ENCODE results near the gene ELP5.
A peak's percentile ranks its signal among the peaks of the same experiment; 100 is the strongest.

Gene ELP5

DNA sequence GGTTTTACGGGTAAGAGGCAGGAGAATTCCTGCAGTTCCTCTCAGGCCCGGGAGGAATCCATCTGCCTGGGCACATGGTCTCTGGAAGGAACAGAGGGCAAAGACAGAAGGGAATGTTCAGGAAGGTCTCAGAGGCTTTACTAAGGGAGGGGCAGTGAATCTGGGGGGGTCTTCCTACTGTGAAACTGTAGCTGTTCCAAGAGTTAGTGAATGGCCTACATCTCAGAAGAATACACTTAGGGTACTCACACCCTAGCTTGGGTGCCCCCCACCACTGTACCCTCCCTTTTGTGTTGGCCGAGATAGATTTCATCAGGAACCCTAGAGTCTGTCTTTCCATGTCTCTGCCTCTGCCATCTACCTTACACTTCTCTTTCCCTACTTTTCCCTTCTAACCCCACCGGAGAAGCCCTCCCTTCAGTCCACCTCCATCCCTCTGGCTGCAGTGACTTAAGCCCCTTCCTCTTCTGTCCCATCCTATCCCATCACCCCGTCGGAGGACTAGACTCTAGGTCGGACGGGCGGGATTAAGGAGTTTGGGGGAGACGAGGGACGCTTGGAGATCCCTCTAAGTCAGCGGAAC lies 32.7 kb upstream of the ELP5 start:
- DNase-seq = no peak

DNA sequence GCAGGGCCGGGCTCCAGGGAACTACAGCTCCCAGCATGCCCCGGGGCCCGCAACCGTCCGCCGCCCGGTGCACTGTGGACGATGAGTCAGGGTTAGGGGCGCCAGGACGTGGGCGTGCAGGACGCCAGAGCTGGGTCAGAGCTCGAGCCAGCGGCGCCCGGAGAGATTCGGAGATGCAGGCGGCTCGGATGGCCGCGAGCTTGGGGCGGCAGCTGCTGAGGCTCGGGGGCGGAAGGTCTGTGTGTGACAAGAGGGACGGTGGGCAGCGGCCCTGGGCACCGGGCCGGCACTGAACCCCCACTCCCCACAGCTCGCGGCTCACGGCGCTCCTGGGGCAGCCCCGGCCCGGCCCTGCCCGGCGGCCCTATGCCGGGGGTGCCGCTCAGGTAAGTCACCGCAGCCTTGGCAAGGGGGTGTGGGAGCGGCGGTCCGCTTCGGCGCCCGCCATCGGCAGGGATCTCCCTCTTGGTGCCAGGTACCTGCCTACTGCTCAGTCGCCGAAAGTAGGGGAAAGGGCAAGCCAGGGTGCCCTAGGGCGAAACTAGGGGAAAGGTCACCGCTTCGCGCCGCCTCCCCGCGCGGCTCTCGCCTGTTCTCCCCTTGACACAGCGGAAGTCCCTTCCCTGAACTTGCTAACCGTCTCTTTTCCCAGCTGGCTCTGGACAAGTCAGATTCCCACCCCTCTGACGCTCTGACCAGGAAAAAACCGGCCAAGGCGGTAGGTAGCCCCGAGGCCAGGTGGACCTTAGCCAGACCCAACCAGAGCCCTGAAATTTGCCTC lies 32.0 kb upstream of the ELP5 start, which contains the start of the genes ACADVL and DLG4:
ACADVL (plus strand) TSS at position 127 of the 781 bp plus-strand sequence; CDS start at position 174, 47 bp downstream.
DLG4 (minus strand) TSS at position 25 of the 781 bp plus-strand sequence.
- DNase-seq = peak; percentile 94

DNA sequence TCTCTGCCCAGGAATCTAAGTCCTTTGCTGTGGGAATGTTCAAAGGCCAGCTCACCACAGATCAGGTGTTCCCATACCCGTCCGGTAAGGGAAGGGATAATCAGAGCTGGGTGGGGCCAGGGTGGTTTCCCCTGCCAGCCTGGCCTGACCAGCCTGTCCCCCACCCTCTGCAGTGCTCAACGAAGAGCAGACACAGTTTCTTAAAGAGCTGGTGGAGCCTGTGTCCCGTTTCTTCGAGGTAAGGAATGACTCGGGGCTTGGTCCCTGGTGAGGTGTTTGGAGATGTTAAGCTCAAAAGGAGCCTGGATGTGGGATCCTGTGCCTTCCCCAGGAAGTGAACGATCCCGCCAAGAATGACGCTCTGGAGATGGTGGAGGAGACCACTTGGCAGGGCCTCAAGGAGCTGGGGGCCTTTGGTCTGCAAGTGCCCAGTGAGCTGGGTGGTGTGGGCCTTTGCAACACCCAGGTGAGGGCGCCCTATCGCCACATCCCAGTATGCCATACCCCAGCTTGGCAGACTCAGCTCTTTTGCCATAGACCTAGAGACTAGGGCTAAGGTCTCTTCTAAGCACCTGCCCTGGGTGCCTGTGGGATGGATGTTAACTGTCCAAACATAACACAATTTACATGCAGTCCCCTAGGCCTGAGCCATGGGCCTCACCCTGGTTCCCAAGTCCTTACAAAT lies 31.3 kb upstream of the ELP5 start:
- peak; percentile 91 for DNase-seq

DNA sequence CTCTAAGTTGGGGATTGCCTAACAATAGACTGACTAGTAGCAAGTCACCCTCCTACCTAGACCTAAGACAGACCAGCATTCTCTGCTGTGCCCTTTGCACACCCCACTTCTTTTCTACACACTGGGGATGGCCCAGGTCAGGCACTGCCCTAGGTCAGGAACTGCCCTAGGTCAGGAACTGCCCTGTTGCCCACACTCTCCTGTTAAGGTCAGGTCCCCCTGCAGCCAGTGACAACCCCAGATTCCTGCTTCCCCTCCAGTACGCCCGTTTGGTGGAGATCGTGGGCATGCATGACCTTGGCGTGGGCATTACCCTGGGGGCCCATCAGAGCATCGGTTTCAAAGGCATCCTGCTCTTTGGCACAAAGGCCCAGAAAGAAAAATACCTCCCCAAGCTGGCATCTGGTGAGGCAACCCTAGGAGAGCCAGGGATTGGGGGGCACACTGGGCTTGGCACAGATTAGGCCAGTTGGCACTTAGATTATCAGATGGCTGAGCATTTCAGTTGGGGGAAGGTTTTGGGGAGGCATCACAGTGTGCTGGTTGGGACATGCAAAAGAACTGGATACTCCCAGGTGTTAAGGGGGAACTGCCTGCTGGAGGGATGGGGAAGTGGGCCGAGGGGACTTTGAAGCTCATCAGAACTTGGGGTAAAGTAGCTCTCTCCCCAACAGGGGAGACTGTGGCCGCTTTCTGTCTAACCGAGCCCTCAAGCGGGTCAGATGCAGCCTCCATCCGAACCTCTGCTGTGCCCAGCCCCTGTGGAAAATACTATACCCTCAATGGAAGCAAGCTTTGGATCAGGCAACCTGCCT lies 30.5 kb upstream of the ELP5 start:
- DNase-seq = no peak

DNA sequence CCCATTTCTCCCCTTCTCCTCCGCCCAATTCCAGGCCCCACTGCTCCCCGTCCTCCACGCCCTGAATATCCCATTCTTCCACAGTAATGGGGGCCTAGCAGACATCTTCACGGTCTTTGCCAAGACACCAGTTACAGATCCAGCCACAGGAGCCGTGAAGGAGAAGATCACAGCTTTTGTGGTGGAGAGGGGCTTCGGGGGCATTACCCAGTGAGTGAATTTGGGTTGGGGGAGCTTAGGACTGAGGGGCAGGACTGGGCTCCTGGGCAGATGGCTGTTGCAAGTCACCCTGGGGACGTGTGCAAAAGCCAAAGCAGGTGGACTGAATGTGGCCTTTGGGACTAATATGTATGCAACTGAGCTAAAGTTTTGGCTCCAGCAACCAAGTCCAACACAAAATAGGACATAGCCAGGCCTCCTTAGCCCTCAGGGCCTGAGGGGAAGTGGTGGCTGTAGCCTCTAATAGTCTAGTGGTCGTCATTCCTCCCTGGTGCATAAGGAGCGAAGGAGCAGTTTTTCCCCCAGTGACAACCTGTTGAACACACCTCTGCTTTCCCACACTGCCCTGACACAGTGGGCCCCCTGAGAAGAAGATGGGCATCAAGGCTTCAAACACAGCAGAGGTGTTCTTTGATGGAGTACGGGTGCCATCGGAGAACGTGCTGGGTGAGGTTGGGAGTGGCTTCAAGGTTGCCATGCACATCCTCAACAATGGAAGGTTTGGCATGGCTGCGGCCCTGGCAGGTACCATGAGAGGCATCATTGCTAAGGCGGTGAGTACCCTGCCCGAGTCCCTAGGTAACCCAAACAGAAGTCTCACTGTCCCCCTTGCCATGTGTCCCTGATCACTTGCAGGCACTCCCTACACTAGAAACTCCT lies 29.7 kb upstream of the ELP5 start:
- no peak for DNase-seq

DNA sequence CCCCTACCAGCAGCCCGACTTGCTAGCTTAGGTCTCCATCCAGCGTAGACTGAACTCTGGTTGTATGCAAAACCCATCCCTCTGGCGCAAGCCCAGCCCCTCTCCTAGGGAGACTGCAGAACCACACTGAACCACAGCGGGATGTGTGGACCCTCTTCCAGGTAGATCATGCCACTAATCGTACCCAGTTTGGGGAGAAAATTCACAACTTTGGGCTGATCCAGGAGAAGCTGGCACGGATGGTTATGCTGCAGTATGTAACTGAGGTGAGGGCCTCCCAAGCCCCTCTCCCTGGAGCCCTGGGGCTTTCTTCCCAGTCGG lies 29.1 kb upstream of the ELP5 start:
- no peak for DNase-seq

DNA sequence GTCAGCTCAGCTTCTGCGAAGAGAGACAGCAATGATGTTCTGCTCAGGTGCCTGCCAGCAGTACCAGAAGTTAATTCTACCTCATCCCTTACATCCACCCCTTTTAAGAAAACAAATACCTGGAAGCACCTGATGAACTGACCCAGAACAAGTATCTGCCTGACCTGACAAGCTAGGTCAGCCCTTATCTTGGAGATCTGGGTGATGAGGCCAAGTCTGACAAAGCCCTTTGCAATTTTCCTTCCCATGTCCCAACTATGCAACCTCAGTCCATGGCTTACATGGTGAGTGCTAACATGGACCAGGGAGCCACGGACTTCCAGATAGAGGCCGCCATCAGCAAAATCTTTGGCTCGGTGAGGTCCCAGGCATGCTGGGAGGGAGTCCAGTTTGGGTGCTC lies 28.6 kb upstream of the ELP5 start:
- DNase-seq = no peak

DNA sequence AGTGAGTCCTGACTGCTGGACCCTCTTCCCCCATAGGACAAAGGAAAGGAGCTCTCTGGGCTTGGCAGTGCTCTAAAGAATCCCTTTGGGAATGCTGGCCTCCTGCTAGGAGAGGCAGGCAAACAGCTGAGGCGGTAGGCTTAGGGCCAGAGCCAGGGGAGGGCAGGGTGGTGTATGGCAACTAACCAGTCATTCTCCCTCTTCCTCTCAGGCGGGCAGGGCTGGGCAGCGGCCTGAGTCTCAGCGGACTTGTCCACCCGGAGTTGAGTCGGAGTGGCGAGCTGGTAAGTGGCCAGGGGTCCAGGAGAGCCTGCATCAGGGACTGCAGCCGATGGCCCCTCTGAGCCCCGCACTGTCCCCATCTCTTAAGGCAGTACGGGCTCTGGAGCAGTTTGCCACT lies 27.9 kb upstream of the ELP5 start:
- no peak for DNase-seq

DNA sequence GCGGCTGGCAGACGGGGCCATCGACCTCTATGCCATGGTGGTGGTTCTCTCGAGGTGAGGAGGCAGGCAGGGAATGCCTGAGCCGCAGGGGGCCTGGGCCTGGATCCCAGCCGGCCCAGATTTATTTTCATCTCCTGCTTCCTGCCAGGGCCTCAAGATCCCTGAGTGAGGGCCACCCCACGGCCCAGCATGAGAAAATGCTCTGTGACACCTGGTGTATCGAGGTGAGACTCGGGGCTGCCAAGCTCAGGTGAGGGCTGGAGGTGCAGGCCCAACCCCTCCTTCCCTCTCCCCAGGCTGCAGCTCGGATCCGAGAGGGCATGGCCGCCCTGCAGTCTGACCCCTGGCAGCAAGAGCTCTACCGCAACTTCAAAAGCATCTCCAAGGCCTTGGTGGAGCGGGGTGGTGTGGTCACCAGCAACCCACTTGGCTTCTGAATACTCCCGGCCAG lies 27.3 kb upstream of the ELP5 start:
- DNase-seq = no peak

DNA sequence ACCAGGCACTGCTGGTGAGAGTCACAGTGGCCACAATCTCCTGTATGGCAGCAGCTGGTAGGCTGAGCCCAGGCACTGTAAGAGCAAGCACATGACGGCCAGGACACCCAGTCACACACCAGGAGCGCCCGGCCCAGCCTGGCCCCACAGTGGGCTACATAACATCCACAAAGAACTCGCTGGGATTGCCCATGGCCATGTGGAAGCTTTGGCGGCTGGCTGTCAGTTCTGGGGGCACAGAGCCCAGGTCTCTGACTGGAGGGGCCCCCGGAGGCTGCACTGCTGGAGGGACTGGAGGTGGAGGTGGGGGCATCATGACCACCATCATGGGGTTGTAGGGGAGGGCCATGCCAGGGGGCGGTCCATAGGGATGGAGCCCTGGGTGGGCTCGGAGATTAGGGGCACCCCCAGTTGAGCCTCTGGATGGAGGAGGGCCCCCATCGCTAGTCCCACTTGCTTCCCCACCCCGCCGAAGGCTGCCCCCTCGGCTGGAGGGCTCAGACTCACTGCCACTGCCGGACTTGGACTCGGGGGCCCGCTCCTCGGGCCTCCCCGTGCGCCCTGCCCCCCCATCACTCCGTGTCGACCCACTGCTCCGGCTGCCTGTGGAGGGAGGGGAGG lies 26.2 kb upstream of the ELP5 start:
- DNase-seq = no peak

DNA sequence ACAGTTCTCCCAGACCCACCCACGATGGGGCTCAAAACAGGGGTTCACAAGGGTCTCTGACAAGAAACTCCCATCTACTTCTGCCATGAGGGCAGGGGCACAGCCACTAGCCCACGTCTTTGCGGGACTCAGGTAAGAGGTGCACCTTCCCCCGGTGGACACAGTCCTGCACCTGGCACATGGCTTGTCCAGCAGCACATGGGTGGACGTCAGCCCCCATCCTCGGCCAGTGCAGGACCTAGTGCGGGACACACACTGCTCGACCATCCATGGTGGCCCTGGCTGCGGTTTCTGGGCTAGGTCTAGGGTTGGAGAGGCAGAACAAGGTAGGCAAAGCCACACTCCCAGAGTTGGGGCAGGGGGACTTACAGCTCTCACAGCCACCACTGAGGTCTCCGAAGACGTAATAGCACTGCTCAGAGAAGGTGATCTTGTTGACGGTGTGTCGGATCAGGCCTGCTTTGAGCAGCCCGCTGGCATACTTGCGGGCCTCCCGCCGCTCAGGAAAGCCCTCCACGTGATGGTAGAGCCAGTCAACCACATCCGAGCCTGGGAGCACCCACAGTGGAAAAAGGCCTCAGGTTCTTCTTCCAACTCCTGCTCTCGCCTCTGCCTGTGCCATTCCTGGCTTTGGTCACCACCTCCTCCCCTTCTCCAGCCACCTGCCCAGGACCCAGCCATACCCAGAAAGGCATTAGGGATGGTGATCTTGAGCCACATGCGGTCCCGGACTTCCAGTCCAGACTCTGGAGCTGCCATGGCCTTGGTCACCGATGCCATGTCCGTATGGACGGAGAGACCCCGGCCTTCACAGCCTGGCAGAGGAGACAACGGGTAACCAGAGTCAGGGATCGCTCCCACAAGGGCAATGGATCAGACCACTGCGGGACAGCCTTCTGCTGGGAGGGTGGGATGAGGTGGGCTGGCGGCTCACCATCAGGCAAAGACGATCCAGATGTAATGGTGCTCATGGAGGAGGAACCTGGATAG lies 25.0 kb upstream of the ELP5 start:
- no peak for DNase-seq

DNA sequence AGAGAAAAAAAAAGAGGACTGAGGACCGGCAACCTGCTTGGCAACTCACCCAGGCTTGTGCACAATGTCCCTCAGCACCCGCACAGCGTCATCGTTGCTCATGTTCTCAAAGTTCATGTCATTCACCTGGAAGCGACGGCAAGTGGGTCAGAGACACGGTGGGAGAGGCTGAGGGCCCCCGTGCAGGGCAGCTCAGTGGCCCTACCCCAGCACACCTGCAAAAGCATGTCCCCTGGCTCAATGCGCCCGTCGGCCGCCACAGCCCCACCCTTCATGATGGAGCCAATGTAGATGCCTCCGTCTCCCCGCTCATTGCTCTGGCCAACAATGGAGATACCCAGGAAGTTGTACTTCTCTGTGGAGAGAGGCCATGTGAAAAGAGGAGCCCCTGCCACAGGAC lies 23.1 kb upstream of the ELP5 start:
- DNase-seq = no peak

DNA sequence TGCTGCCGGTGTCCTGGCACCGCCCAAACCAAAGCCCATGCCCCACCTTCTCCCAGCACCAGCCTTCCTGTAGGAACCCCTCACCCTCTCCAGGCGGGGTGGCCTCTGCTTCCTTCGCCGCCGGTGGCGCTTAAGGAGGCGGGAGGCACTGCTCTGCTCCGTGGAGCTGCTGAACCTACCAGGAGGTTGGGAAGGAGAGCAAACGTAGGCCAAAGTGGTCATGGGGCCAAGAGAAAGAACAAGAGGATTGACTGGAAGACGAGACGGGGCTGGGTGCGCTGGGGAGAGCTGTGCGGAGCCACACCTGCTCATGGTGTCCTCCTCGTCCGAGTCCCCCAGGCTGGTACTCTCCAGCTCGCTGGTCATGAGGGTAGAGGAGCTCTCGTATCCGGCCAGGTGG lies 22.5 kb upstream of the ELP5 start:
- DNase-seq = no peak

DNA sequence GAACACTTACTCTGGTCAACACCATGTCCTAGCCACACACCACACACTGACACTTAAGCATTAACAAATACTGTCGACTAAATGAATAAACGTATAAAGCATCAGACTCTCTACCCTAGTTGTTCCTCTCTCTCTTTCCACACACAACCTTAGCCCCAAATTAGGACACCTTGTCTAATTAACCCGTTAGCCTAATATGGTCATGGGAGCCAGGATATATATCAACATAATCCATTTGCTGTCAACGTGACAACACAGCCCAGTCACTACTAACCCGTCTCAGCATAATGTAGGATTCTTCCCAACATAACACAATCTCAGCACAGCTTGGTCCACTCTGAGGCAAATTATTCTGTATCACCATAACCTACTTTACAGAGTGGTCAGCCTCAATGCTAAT lies 19.9 kb upstream of the ELP5 start:
- no peak for DNase-seq

DNA sequence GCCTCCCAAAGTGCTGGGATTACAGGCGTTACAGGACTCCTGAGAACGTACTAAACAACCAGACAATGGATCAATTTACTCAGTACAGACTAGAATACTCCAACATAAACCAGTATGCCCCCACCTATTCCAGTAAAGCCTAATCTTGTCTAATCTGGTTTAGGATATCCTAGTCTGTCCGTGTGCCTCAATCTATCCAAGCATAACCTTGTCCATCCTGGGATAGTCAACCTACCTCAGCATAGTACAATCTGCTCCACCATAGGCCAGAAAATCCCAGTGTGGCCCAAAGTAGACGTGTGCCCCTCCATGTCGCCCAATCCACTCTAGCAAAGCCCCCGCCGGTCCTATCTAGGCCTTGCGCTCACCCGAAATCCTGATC lies 18.3 kb upstream of the ELP5 start:
- DNase-seq = no peak

DNA sequence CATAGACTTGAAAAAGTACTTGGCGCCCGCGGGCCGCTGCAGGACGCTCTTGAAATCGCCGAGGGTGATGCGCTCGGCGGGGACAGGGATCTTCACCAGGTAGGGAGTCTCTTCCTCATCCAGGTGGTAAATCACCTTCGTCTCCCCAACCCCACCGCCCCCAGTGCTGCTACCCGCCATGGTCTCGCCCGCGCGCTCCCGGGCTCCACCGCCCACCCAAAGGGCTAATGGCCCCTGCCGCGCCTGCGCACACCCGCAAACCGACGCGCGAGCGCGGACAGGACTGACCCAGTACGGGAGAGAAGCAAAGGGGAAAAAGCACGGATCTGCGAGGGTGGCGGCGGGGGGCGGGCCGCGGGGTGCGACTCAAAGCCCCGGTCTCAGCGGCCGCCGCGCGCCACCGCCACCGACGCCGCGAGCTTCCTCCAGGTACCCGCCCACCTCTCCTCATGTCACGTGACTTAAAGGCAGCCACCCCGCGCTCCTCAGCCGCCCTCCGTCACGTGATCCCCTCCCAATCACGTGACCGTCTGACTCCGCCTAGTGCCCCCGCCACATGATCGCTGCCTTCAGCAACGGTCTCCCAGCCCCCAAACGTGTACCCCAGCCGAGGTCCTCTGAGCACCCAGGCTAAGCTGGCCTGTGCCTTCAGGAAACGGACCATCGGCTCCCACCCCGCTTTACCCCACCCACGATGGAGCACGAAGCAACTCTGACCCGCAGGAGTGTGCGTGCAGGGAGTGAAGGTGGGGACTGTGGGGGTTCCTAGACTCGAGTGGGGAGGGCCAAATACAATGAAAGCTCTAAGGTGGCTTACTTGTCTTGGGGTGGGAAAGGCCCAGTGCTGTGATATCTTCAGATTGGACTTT lies 17.7 kb upstream of the ELP5 start, which contains the start of gene DVL2:
DVL2 (minus strand) TSS at position 435 of the 869 bp plus-strand sequence; CDS start at position 180, 255 bp downstream.
- peak; percentile 99 for DNase-seq

DNA sequence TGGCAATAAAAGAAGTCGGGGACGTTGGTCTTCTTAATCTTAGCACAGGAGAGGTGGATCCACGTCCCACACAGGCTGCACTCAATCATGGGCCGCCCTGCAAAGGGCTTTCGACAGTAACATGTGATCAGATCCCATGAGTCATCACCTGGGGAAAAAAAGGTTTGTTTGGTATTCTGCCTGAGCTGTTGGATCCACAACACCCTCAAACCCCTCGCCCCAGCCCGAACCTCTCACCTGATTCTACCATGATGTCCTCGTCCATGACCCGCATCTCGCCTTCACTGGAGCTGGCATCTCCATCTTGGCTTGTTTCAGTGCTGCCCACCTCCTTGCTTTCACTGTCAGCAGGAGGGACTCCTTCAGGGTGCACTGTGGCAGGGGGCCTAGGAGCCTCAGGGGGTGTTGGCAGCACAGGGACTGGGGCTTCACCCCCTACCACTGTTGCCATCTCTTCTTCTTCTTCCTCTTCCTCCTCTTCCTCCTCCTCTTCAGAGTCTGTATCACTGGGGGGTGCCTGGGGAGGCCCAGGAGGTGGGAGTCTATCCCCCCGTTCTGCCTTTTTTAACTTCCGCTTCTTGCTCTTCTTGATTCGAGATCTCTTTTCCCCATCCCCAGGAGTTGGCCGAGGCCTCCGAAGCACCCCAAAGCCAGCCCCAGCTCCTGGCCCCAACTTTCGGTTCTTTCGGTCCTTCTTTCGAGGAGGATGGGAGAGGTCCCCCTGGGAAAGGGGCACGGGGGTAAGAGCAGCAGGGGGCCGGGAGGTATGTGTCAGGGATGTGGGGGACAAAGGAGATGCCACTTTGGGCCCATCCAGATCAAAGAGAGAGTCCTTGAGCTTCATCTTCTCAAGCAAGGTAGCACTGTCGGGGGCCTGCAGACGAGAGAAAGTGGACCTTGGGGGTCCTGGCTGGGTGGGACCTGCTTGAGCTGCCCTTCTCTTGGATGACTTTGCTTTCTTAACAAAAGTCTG lies 16.0 kb upstream of the ELP5 start:
- no peak for DNase-seq

DNA sequence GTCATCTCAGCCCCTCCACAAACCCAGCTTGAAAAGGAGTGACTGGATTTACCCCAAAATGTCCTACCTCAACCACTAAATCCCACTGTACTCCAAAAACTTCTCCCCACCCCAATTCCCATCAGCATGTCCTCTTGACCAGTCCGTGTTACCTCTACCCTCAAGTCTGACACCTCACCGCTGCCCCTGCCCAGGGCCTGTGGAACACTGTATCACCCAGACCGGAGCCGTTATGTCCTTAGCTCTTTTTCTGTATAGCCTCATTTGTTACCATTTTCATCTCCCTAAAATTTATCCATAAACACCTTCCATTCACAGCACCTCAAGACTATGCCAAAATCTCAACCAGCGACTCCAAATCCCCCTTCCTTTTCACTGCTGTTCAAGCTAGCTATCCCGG lies 15.2 kb upstream of the ELP5 start:
- DNase-seq = no peak
